DOHH2 (cell line): ENCODE data around the gene TMC3.

Experiments used
- H3F3A ChIP-seq: fragments of 200-600 bp; sonication (generic), shearing (Covaris generic); 2 replicates; pipeline ENCODE4 v1.6.0; 2016; ENCODE audit warnings: antibody characterized with exemption, mild to moderate bottlenecking; ENCODE audit not compliant: control insufficient read depth, insufficient read depth
- H3K27ac ChIP-seq: fragments of 200-600 bp; sonication (generic); 2 replicates; pipeline ENCODE4 v1.5.1; 2014; ENCODE audit warnings: low read depth, mild to moderate bottlenecking, low read length, moderate library complexity
- H3K27me3 ChIP-seq: fragments of 200-600 bp; sonication (generic); 2 replicates; pipeline ENCODE4 v1.6.1; 2014; ENCODE audit warnings: mild to moderate bottlenecking, low read length, mixed read lengths; ENCODE audit not compliant: control insufficient read depth
- H3K36me3 ChIP-seq: fragments of 200-600 bp; sonication (generic); 2 replicates; pipeline ENCODE4 v1.6.1; 2014; ENCODE audit warnings: mild to moderate bottlenecking, low read length, moderate library complexity, mixed read lengths; ENCODE audit not compliant: control insufficient read depth
- H3K4me1 ChIP-seq: fragments of 200-600 bp; sonication (generic); 2 replicates; pipeline ENCODE4 v1.6.1; 2014; ENCODE audit warnings: mild to moderate bottlenecking, low read length, mixed read lengths; ENCODE audit not compliant: control insufficient read depth
- H3K4me2 ChIP-seq: fragments of 200-600 bp; sonication (generic); 2 replicates; pipeline ENCODE4 v1.6.0; 2014; ENCODE audit warnings: mild to moderate bottlenecking, low read length, moderate library complexity
- H3K4me3 ChIP-seq: fragments of 200-600 bp; sonication (generic); 2 replicates; pipeline ENCODE4 v1.5.1; 2014; ENCODE audit warnings: mild to moderate bottlenecking, low read length, mixed read lengths
- H3K79me2 ChIP-seq: fragments of 200-600 bp; sonication (generic); 2 replicates; pipeline ENCODE4 v1.6.1; 2014; ENCODE audit warnings: mild to moderate bottlenecking, low read length, mixed read lengths; ENCODE audit not compliant: control insufficient read depth
- H3K9me2 ChIP-seq: fragments of 200-600 bp; sonication (generic); replicated peaks from 2 replicates; pipeline ENCODE4 v1.6.1; 2014; ENCODE audit warnings: mild to moderate bottlenecking, low read length, mixed read lengths; ENCODE audit not compliant: control insufficient read depth
- H3K9me3 ChIP-seq: fragments of 200-600 bp; sonication (generic); 2 replicates; pipeline ENCODE4 v1.6.1; 2014; ENCODE audit warnings: antibody characterized with exemption, low read length, mixed read lengths; ENCODE audit not compliant: control insufficient read depth, insufficient read depth
- H4K20me1 ChIP-seq: fragments of 200-600 bp; sonication (generic); 2 replicates; pipeline ENCODE4 v1.6.0; 2014; ENCODE audit warnings: low read depth, mild to moderate bottlenecking, antibody characterized with exemption, low read length, moderate library complexity; ENCODE audit not compliant: control insufficient read depth, insufficient read depth
- EZH2phosphoT487 ChIP-seq: fragments of 200-600 bp; sonication (generic); IDR thresholded peaks from 2 replicates; pipeline ENCODE4 v1.6.1; 2017; ENCODE audit warnings: borderline replicate concordance, mild to moderate bottlenecking, antibody characterized with exemption, low read length, moderate library complexity, mixed read lengths
- TF ChIP-seq, protein P1 (sequence below): fragments of 200-600 bp; sonication (generic); IDR thresholded peaks from one replicate; pipeline ENCODE4 v1.5.1; 2014; ENCODE audit warnings: antibody characterized with exemption, mild to moderate bottlenecking, low read depth, low read length; ENCODE audit not compliant: poor library complexity, severe bottlenecking

TMC3 gene

DNA sequence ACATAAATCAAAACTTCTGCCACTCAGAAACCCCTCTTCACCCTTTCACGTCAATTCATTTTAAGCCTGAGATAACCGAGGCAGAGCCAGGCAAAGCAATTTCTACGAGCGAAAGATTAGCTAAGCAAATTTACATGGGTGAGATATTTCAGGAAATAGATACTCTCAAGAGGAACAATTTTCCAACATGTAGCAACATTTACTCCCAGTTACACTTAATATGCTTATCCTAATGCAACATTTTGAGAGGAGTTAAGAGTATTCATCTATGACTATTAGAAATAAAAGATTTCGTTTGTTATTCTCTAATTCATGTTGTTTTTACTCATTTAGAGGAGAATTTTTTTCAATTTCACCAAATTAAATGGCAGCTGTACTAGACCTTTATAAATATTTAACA lies 837 bp downstream of the TMC3 start:
- Histone ChIP-seq H3K79me2 (no peaks in the 10 kb centered on the region), H4K20me1 (no peaks in the 10 kb centered on the region), H3K4me3 (no peak overlapping the region), H3K27me3 (peaks cover 29% of the 10 kb centered on the region), H3K4me2 (no peak overlapping the region), H3K27ac (no peak overlapping the region), H3K36me3 (no peaks in the 10 kb centered on the region), H3K4me1 (no peaks in the 10 kb centered on the region), H3F3A (no peaks in the 10 kb centered on the region), H3K9me3 (no peaks in the 10 kb centered on the region), H3K9me2 (no peaks in the 10 kb centered on the region)
- no peak for TF ChIP-seq EZH2phosphoT487
- TF ChIP-seq, protein P1, sequence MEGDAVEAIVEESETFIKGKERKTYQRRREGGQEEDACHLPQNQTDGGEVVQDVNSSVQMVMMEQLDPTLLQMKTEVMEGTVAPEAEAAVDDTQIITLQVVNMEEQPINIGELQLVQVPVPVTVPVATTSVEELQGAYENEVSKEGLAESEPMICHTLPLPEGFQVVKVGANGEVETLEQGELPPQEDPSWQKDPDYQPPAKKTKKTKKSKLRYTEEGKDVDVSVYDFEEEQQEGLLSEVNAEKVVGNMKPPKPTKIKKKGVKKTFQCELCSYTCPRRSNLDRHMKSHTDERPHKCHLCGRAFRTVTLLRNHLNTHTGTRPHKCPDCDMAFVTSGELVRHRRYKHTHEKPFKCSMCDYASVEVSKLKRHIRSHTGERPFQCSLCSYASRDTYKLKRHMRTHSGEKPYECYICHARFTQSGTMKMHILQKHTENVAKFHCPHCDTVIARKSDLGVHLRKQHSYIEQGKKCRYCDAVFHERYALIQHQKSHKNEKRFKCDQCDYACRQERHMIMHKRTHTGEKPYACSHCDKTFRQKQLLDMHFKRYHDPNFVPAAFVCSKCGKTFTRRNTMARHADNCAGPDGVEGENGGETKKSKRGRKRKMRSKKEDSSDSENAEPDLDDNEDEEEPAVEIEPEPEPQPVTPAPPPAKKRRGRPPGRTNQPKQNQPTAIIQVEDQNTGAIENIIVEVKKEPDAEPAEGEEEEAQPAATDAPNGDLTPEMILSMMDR = no peak

DNA sequence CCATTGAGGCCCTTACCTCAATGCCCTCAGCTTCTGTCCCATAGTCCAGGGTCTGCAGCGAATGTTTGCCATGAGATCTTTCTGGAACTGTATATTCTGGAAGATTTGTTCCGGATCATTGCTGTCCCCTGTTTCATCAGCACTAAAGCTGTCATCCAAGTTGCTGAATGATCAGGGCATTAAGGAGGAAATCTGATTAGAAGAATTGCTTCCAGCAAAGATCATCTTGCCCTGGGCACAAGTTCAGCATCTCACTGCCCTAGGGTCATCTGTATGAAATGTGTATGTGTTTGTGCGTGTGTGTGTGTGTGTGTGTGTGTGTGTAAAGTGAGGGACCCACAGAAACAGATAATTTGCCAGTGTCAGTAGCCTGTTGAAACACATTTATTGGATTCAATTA lies 1.4 kb downstream of the TMC3 start:
- Histone ChIP-seq H3K9me3 (no peaks in the 10 kb centered on the region), H4K20me1 (no peaks in the 10 kb centered on the region), H3K4me1 (no peaks in the 10 kb centered on the region), H3K9me2 (no peaks in the 10 kb centered on the region), H3K4me2 (no peak overlapping the region), H3K27me3 (peaks cover 29% of the 10 kb centered on the region), H3K4me3 (no peak overlapping the region), H3K36me3 (no peaks in the 10 kb centered on the region), H3F3A (no peaks in the 10 kb centered on the region), H3K27ac (no peak overlapping the region), H3K79me2 (no peaks in the 10 kb centered on the region)
- TF ChIP-seq, protein P1 = no peak
- no peak for TF ChIP-seq EZH2phosphoT487

DNA sequence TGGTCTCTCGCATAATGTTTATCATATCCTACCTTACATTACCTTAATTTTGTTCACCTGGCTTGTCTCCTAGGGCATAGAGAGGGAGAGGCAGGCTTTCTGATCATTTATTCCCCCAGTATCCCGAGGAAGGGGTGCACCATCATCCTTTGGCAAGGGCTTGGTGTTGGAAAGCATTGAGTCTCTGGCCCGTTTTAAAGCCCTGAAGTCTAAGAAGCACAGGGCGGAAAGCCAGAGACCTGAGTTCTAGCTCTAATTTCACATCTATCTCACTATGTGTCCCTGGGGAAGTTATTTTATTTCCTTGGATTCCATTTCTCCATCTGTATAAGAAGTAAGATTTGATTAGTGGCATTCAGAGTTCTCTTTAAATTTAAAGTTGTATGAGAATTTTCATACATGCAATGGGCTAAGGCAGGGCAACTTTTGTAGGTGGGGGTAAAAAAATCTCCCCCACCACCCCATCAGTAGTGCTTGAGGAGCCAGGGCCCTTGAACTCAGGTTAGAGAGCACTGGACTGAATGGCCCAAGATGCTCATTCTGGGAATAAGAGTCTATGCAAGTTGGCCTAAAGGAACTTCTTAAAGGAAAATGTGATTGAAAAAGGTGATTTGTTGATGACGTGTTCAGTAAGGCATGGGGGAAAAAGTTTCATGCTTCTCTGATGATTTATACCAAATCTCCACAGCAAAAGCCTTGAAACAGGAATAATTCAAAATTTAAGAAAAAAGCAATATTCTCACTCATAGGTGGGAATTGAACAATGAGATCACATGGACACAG lies 10.1 kb downstream of the TMC3 start:
- H3K4me1 ChIP-seq = no peaks in the 10 kb centered on the region
- no peak for TF ChIP-seq EZH2phosphoT487
- TF ChIP-seq, protein P1 = no peak
- no peak overlapping the region for H3K27ac ChIP-seq
- H3F3A ChIP-seq = no peaks in the 10 kb centered on the region
- no peaks in the 10 kb centered on the region for H4K20me1 ChIP-seq
- H3K79me2 ChIP-seq = no peaks in the 10 kb centered on the region
- H3K4me3 ChIP-seq = no peak overlapping the region
- H3K27me3 ChIP-seq = peaks cover 8% of the 10 kb centered on the region
- no peaks in the 10 kb centered on the region for H3K9me2 ChIP-seq
- no peaks in the 10 kb centered on the region for H3K36me3 ChIP-seq
- H3K9me3 ChIP-seq = no peaks in the 10 kb centered on the region
- no peak overlapping the region for H3K4me2 ChIP-seq
